ENCODE data around the gene CPTP. TPM values are rescaled to one million over a fixed set of nuclear protein-coding genes. Genes with fewer than 3 reads are reported as not detected.
A peak's percentile ranks its signal among the peaks of the same experiment; 100 is the strongest.

The CPTP gene
- total and polyA plus RNA-seq, 8 donors = 6.6 to 226 (median 22.8) TPM

- Histone ChIP-seq H3K4me1 (peaks cover 26 to 47% (median 39%) of the 10 kb centered on the region in 4 donors), H3K36me3 (peaks cover 34 to 56% (median 54%) of the 10 kb centered on the region in 4 donors), H3K27ac (peak overlapping the region in 1 of 5 donors; percentile 96), H3K27me3 (no peaks in the 10 kb centered on the region), H3K4me3 (no peak overlapping the region), H3K9me3 (no peaks in the 10 kb centered on the region)
- WGBS, 5 donors = 69 to 78% (median 74%) methylated on average over 20 to 21 of the region's 21 CpGs
- intact Hi-C loops (cut with DNase I; ENCODE audit: low total_unique reads) = no loop called here
- DNase-seq = no peak
- TF ChIP-seq POLR2AphosphoS5 (IDR thresholded peaks at IDR 0.05) = no peak
- TF ChIP-seq POLR2A (IDR thresholded peaks at IDR 0.05) = no peak
- TF ChIP-seq EP300 (IDR thresholded peaks at IDR 0.05) = no peak
- no peak for TF ChIP-seq CTCF (IDR thresholded peaks at IDR 0.05)
These were observed 14.0 kb upstream of the CPTP start for GRCh38 chr1:1310476-1311053.

- intact Hi-C loops (cut with DNase I; ENCODE audit: low total_unique reads) = no loop called here
- 77 to 92% (median 85%) methylated on average over 10 to 22 of the region's 22 CpGs for WGBS, 5 donors
These were observed 13.2 kb upstream of the CPTP start for GRCh38 chr1:1311107-1312104.

GRCh38 chr1:1312450-1313314 is 11.9 kb upstream of the CPTP start:
- Histone ChIP-seq H3K27me3 (no peaks in the 10 kb centered on the region), H3K4me3 (no peak overlapping the region), H3K27ac (no peak overlapping the region), H3K36me3 (peaks cover 34 to 72% (median 66%) of the 10 kb centered on the region in 4 donors), H3K9me3 (no peaks in the 10 kb centered on the region), H3K4me1 (peaks cover 14 to 46% (median 32%) of the 10 kb centered on the region in 4 donors)
- intact Hi-C loops (cut with DNase I; ENCODE audit: low total_unique reads) = no loop called here
- no peak for DNase-seq
- TF ChIP-seq POLR2A (IDR thresholded peaks at IDR 0.05) (no peak), EP300 (IDR thresholded peaks at IDR 0.05) (no peak), CTCF (IDR thresholded peaks at IDR 0.05) (no peak), POLR2AphosphoS5 (IDR thresholded peaks at IDR 0.05) (no peak)
- WGBS, 5 donors = 89 to 94% (median 91%) methylated on average over 39 to 49 of the region's 49 CpGs

More at GRCh38 chr1:1311107-1312104, 13.2 kb upstream of the CPTP start:
- H3K4me1 ChIP-seq = peaks cover 17 to 46% (median 35%) of the 10 kb centered on the region in 4 donors
- peaks cover 34 to 63% (median 59%) of the 10 kb centered on the region in 4 donors for H3K36me3 ChIP-seq
- no peaks in the 10 kb centered on the region for H3K27me3 ChIP-seq
- TF ChIP-seq EP300 (IDR thresholded peaks at IDR 0.05) = no peak
- TF ChIP-seq POLR2AphosphoS5 (IDR thresholded peaks at IDR 0.05) = no peak
- no peak for TF ChIP-seq CTCF (IDR thresholded peaks at IDR 0.05)
- no peak for TF ChIP-seq POLR2A (IDR thresholded peaks at IDR 0.05)
- H3K27ac ChIP-seq = peak overlapping the region in 1 of 5 donors; percentile 96
- no peaks in the 10 kb centered on the region for H3K9me3 ChIP-seq
- no peak overlapping the region for H3K4me3 ChIP-seq
- DNase-seq = no peak
